Measurements from ENCODE around the gene THAP7.

GRCh38 chr22:20951151-20951931, 50.6 kb downstream of the THAP7 start:
- TF ChIP-seq POLR2AphosphoS5 (IDR thresholded peaks at IDR 0.05; ENCODE audit: low read depth) (no peak), REST (IDR thresholded peaks at IDR 0.05; ENCODE audit: unreplicated experiment) (no peak), CTCF (conservative IDR thresholded peaks at IDR 0.05; ENCODE audit: low read depth in 2 of 2) (no peak), EZH2 (IDR thresholded peaks at IDR 0.05; ENCODE audit: low read depth, unreplicated experiment) (no peak), NANOG (IDR thresholded peaks at IDR 0.05; ENCODE audit: borderline replicate concordance) (no peak), CREB1 (CRISPR knock-in tag; IDR thresholded peaks at IDR 0.05; ENCODE audit: low read depth) (no peak), EZH2phosphoT487 (IDR thresholded peaks at IDR 0.05; ENCODE audit: unreplicated experiment) (no peak), JUNB (IDR thresholded peaks at IDR 0.05; ENCODE audit: unreplicated experiment) (no peak), ZNF331 (CRISPR knock-in tag; IDR thresholded peaks at IDR 0.05; ENCODE audit: low read depth) (no peak), ETS1 (IDR thresholded peaks at IDR 0.05) (no peak), ZNF114 (CRISPR knock-in tag; IDR thresholded peaks at IDR 0.05) (no peak), STAT1 (IDR thresholded peaks at IDR 0.05; ENCODE audit: unreplicated experiment) (no peak)
- TF ChIP-seq, protein P1, sequence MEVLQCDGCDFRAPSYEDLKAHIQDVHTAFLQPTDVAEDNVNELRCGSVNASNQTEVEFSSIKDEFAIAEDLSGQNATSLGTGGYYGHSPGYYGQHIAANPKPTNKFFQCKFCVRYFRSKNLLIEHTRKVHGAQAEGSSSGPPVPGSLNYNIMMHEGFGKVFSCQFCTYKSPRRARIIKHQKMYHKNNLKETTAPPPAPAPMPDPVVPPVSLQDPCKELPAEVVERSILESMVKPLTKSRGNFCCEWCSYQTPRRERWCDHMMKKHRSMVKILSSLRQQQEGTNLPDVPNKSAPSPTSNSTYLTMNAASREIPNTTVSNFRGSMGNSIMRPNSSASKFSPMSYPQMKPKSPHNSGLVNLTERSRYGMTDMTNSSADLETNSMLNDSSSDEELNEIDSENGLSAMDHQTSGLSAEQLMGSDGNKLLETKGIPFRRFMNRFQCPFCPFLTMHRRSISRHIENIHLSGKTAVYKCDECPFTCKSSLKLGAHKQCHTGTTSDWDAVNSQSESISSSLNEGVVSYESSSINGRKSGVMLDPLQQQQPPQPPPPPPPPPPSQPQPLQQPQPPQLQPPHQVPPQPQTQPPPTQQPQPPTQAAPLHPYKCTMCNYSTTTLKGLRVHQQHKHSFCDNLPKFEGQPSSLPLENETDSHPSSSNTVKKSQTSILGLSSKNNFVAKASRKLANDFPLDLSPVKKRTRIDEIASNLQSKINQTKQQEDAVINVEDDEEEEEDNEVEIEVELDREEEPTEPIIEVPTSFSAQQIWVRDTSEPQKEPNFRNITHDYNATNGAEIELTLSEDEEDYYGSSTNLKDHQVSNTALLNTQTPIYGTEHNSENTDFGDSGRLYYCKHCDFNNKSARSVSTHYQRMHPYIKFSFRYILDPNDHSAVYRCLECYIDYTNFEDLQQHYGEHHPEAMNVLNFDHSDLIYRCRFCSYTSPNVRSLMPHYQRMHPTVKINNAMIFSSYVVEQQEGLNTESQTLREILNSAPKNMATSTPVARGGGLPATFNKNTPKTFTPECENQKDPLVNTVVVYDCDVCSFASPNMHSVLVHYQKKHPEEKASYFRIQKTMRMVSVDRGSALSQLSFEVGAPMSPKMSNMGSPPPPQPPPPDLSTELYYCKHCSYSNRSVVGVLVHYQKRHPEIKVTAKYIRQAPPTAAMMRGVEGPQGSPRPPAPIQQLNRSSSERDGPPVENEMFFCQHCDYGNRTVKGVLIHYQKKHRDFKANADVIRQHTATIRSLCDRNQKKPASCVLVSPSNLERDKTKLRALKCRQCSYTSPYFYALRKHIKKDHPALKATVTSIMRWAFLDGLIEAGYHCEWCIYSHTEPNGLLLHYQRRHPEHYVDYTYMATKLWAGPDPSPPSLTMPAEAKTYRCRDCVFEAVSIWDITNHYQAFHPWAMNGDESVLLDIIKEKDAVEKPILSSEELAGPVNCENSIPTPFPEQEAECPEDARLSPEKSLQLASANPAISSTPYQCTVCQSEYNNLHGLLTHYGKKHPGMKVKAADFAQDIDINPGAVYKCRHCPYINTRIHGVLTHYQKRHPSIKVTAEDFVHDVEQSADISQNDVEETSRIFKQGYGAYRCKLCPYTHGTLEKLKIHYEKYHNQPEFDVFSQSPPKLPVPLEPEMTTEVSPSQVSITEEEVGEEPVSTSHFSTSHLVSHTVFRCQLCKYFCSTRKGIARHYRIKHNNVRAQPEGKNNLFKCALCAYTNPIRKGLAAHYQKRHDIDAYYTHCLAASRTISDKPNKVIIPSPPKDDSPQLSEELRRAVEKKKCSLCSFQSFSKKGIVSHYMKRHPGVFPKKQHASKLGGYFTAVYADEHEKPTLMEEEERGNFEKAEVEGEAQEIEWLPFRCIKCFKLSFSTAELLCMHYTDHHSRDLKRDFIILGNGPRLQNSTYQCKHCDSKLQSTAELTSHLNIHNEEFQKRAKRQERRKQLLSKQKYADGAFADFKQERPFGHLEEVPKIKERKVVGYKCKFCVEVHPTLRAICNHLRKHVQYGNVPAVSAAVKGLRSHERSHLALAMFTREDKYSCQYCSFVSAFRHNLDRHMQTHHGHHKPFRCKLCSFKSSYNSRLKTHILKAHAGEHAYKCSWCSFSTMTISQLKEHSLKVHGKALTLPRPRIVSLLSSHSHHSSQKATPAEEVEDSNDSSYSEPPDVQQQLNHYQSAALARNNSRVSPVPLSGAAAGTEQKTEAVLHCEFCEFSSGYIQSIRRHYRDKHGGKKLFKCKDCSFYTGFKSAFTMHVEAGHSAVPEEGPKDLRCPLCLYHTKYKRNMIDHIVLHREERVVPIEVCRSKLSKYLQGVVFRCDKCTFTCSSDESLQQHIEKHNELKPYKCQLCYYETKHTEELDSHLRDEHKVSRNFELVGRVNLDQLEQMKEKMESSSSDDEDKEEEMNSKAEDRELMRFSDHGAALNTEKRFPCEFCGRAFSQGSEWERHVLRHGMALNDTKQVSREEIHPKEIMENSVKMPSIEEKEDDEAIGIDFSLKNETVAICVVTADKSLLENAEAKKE (CRISPR knock-in tag; IDR thresholded peaks at IDR 0.05) = no peak
